ENCODE data around the gene CLIP2. TPM values are rescaled to one million over a fixed set of nuclear protein-coding genes. Genes with fewer than 3 reads are reported as not detected.
"Not testable (repeated sequence)": the region's sequence is repeated elsewhere in the genome, so short reads cannot be mapped to it uniquely, and the experiment has no call there.

Gene CLIP2
- polyA plus RNA-seq, 1 of the 3 experiments (the other 2 are of a cell fraction), result 14.3 TPM

GRCh38 chr7:74400420-74401136, 111.4 kb downstream of the CLIP2 start (continued):
- TF ChIP-seq GATA2 (CRISPR knock-in tag; IDR thresholded peaks at IDR 0.05) (no peak), RCOR1 (IDR thresholded peaks at IDR 0.05; ENCODE audit: low read length) (no peak), SIN3A (IDR thresholded peaks at IDR 0.05; ENCODE audit: borderline replicate concordance, low read depth, low read length) (no peak), YY1 (IDR thresholded peaks at IDR 0.05; ENCODE audit: low read depth) (no peak)

- CTCF ChIA-PET, result interaction anchor here (0.5 to 22.0 kb wide), 126 partner anchors 10 to 1619 kb away, joined by 3 to 537 read pairs (median 4); partner anchors contain the start of genes CLIP2, LAT2 and RFC2
- H3K79me2 ChIP-seq (ENCODE audit: insufficient read depth), result no peaks in the 10 kb centered on the region
- no peak overlapping the region for H3K27ac ChIP-seq (ENCODE audit: low read depth in 2 of 2, low read length in 1 of 2)
- H3K27me3 ChIP-seq (ENCODE audit: insufficient read depth), result no peaks in the 10 kb centered on the region
- WGBS (ENCODE audit: low lambda C conversion rate), result 31% methylated on average over 13 of the region's 14 CpGs
- H4K20me1 ChIP-seq (ENCODE audit: insufficient read depth), result no peaks in the 10 kb centered on the region
- TF ChIP-seq CTCF (IDR thresholded peaks at IDR 0.05), result peak; percentile 100
- TF ChIP-seq TEAD4 (IDR thresholded peaks at IDR 0.05; ENCODE audit: borderline replicate concordance, insufficient read depth), result no peak
- peak; percentile 97 for TF ChIP-seq RAD21 (IDR thresholded peaks at IDR 0.05; ENCODE audit: low read length)
- TF ChIP-seq GABPA (IDR thresholded peaks at IDR 0.05; ENCODE audit: low read depth), result no peak
- peak; percentile 88 for TF ChIP-seq SMC3 (IDR thresholded peaks at IDR 0.05; ENCODE audit: low read depth, low read length)
- TF ChIP-seq ZBTB33 (IDR thresholded peaks at IDR 0.05; ENCODE audit: borderline replicate concordance, low read depth), result no peak
- peaks cover 21 to 46% of the 10 kb centered on the region in 2 experiments for H3K36me3 ChIP-seq (replicated peaks in 1 of 2; ENCODE audit: control insufficient read depth in 1 of 2, insufficient read depth in 2 of 2, low read length in 1 of 2)
- H2AFZ ChIP-seq (ENCODE audit: low read depth), result no peak overlapping the region
- H3K9me2 ChIP-seq, result no peaks in the 10 kb centered on the region
- H3K4me2 ChIP-seq, result no peak overlapping the region
- H3K4me3 ChIP-seq (ENCODE audit: low read depth in 2 of 2, low read length in 1 of 2), result no peak overlapping the region
- H3K4me1 ChIP-seq (ENCODE audit: control insufficient read depth in 1 of 2, insufficient read depth in 2 of 2, low read depth in 1 of 2, low read length in 1 of 2), result no peaks in the 10 kb centered on the region
- DNase-seq, result peak; percentile 91
- peaks cover 22% of the 10 kb centered on the region for H3F3A ChIP-seq (replicated peaks; ENCODE audit: insufficient read depth)
- H3K9me3 ChIP-seq, result no peaks in the 10 kb centered on the region
- no peak overlapping the region for H3K9ac ChIP-seq
- POLR2A ChIA-PET, result interaction anchor here (1.2 to 1.7 kb wide), 3 partner anchors 98 to 196 kb away, joined by 3 to 5 read pairs (median 4); no protein-coding TSS in a partner anchor
These were observed 112.1 kb downstream of the CLIP2 start for GRCh38 chr7:74401137-74401859.

GRCh38 chr7:74402668-74403067, 113.5 kb downstream of the CLIP2 start:
- H3K4me3 ChIP-seq (ENCODE audit: low read depth in 2 of 2, low read length in 1 of 2); H3K79me2 ChIP-seq (ENCODE audit: insufficient read depth); H3K9me3 ChIP-seq; H3K9me2 ChIP-seq; H3K4me1 ChIP-seq (ENCODE audit: control insufficient read depth in 1 of 2, insufficient read depth in 2 of 2, low read depth in 1 of 2, low read length in 1 of 2); POLR2A ChIA-PET; H3K9ac ChIP-seq; H2AFZ ChIP-seq (ENCODE audit: low read depth); H3K27me3 ChIP-seq (ENCODE audit: insufficient read depth); H3K27ac ChIP-seq (ENCODE audit: low read depth in 2 of 2, low read length in 1 of 2); H3K4me2 ChIP-seq; DNase-seq; H4K20me1 ChIP-seq (ENCODE audit: insufficient read depth): not testable (repeated sequence)
- Histone ChIP-seq H3K36me3 (replicated peaks in 1 of 2; ENCODE audit: control insufficient read depth in 1 of 2, insufficient read depth in 2 of 2, low read length in 1 of 2) (peaks cover 18 to 42% of the 10 kb centered on the region in 2 experiments), H3F3A (replicated peaks; ENCODE audit: insufficient read depth) (peaks cover 22% of the 10 kb centered on the region)
- CTCF ChIA-PET, result interaction anchor here (0.7 to 22.0 kb wide), 13 partner anchors 9 to 654 kb away, joined by 3 to 537 read pairs (median 27); partner anchors contain the start of gene LAT2
- 90% methylated on average over 3 of the region's 3 CpGs for WGBS (ENCODE audit: low lambda C conversion rate)
